GM12892 (cell line): ENCODE data around the gene NFATC2.

Source experiments
- POLR2A ChIP-seq: IDR thresholded peaks from 2 replicates; pipeline ENCODE4 v1.6.1; 2011; ENCODE audit warnings: low read depth, low read length, control low read depth
- POLR2AphosphoS5 ChIP-seq: IDR thresholded peaks from 2 replicates; pipeline ENCODE4 v1.6.1; 2011; ENCODE audit warnings: low read depth, low read length, control low read depth

DNA sequence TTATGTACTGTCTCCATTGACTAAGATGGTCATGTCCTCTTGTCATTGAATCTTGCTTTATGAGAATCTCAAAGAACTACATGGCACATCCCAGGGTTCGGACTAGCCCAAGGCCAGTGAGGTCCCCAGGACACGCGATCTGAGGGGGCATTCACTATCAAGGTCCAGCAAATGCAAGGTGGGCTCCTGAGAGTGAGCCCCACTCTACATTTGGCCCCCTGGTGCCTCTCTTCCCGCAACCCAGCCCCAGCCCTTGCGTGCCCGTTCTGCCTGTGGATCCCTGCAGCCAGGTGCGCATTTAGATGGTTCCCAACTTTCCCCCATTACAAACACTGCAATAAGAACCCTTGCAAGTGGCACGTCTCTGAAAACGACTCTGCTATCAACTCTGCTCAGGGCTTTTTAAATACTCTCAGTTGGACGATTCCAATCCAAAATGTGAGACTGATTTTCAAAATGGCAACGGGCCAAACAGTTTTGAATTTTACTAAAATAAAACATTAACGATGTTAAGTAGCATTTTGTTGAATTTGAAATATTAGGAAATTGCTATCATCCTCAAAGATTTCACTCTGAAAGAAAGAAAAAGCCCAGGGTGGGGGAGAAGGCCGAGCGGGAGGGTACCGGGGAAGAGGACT lies 59.6 kb downstream of the NFATC2 start:
- TF ChIP-seq POLR2A (no peak), POLR2AphosphoS5 (no peak)
